ENCODE data around the gene THADA. TPM values are rescaled to one million over a fixed set of nuclear protein-coding genes. Genes with fewer than 3 reads are reported as not detected.

The THADA gene
- total RNA-seq, 2 experiments from 2014 or later, result 31.2 to 32.3 TPM

DNA sequence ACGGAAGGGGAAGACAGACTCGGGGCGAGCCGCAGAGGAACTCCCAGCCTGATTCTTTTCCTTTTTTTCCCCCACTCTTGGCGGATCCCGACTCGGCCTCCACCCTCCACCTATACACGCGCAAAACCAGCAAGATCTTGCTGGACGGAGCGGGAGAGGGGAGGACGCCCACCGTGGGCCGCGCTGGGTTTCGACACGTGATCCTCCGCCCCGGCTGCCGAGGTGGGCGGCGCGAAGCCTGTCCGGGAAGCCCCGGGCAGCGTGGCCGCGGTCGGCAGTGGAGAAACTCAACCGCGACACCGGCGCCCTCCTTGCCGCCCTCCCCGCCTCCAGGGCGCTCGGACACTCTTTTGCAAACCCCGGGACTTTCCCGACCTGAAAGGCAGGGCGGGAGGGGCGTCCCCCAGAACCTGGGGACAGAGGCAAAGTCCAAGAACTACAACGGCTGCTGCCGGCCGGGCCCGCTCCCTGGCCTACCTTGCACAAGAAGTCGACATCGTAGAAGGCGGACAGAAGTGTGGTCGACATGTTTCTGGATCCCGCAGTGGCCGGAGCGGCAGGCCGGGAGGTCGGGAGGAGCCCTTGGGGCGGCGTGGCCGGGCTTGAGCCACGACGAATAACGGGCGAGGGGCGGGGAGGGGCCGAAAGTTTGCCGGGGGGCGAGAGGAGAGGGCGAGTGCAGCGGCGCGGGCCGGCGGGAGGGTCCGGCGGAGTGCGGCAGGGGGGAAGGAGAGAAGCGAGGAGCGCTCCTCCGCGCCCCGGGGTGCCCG lies 369.9 kb downstream of the THADA start:
- Histone ChIP-seq H3K79me2 (ENCODE audit: insufficient read depth, low read depth, low read length) (peaks cover 50% of the 10 kb centered on the region), H3K36me3 (ENCODE audit: insufficient read depth, low read length) (peaks cover 50% of the 10 kb centered on the region)

DNA sequence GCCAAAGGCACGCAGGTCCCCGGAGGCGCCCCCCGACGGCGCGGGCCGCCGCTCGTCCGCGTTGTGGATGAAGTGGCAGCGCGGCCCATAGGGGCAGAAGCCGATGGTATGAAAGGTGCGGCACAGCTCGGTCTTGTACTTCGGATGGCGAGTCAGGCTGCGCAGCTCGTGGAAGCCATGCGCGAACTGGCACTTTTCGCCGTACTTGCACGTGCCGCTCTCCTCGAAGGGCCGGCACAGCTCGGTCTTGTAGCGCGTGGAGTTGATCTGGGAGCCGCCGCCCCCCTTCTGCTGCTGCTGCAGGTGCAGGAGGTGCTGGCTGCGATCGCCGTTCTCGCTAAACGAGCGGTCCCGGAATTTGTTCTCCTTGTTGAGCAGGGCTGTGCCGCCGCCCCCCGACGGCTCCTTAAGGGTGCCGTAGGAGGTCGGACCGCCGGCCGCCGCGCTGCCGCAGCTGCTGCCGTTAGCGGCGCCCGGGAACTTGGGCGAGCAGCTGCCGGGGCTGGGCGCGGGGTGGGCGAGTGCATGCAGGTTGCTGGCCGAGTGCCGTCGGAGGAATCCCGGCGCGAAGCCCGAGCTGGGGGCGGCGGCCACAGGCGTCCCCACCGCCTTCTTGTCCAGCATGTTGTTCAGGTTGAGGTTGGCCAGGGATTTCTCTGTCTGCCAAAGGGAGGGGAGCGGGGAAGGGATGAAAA lies 370.6 kb downstream of the THADA start:
- Histone ChIP-seq H3K4me3 (ENCODE audit: low read depth, low read length, poor library complexity, severe bottlenecking) (peak overlapping the region; percentile 89), H3K4me2 (ENCODE audit: low read length) (peak overlapping the region; percentile 88), H3K9me2 (ENCODE audit: insufficient read depth, low read length) (no peaks in the 10 kb centered on the region), H3K9me3 (ENCODE audit: low read length) (no peaks in the 10 kb centered on the region), H2AFZ (ENCODE audit: low read length) (no peak overlapping the region), H3K27ac (ENCODE audit: low read depth, low read length, poor library complexity, severe bottlenecking) (peak overlapping the region; percentile 80), H3K79me2 (ENCODE audit: insufficient read depth, low read depth, low read length) (peaks cover 50% of the 10 kb centered on the region), H3K36me3 (ENCODE audit: insufficient read depth, low read length) (peaks cover 49% of the 10 kb centered on the region), H4K20me1 (ENCODE audit: insufficient read depth, low read length) (peaks cover 14% of the 10 kb centered on the region), H3K4me1 (ENCODE audit: insufficient read depth, low read length, poor library complexity, severe bottlenecking) (peaks cover 71% of the 10 kb centered on the region)
- POLR2A ChIA-PET, result interaction anchor here (0.9 to 1.7 kb wide), 4 partner anchors 13 to 259 kb away, joined by 3 to 4 read pairs (median 4); no protein-coding TSS in a partner anchor
- BruUV-seq (replicated peaks), result TSS peak; percentile 37
- peak; percentile 82 for DNase-seq (ENCODE audit: low spot score)
- no peak for TF ChIP-seq EZH2phosphoT487 (IDR thresholded peaks at IDR 0.05; ENCODE audit: borderline replicate concordance, low read depth, low read length)
- TF ChIP-seq, protein P1, sequence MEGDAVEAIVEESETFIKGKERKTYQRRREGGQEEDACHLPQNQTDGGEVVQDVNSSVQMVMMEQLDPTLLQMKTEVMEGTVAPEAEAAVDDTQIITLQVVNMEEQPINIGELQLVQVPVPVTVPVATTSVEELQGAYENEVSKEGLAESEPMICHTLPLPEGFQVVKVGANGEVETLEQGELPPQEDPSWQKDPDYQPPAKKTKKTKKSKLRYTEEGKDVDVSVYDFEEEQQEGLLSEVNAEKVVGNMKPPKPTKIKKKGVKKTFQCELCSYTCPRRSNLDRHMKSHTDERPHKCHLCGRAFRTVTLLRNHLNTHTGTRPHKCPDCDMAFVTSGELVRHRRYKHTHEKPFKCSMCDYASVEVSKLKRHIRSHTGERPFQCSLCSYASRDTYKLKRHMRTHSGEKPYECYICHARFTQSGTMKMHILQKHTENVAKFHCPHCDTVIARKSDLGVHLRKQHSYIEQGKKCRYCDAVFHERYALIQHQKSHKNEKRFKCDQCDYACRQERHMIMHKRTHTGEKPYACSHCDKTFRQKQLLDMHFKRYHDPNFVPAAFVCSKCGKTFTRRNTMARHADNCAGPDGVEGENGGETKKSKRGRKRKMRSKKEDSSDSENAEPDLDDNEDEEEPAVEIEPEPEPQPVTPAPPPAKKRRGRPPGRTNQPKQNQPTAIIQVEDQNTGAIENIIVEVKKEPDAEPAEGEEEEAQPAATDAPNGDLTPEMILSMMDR (conservative IDR thresholded peaks at IDR 0.05; ENCODE audit: low read length), result 0 out of 2 replicates have a peak, but pooled peaks have one; percentile 19
- intact Hi-C loops (cut with micrococcal nuclease; ENCODE audit: unreplicated experiment), result loop anchor here (5.0 kb wide), 1 partner anchor 398 kb away; no protein-coding TSS in a partner anchor
- CTCF ChIA-PET (ENCODE audit: unreplicated experiment), result interaction anchor here (1.8 to 2.7 kb wide), 2 partner anchors 50 to 93 kb away, joined by 4 to 9 read pairs; no protein-coding TSS in a partner anchor

More for the DNA sequence above, 369.9 kb downstream of the THADA start:
- TF ChIP-seq, protein P1 (conservative IDR thresholded peaks at IDR 0.05; ENCODE audit: low read length), result no peak
- no peak for TF ChIP-seq EZH2phosphoT487 (IDR thresholded peaks at IDR 0.05; ENCODE audit: borderline replicate concordance, low read depth, low read length)
- ChIA-PET CTCF (ENCODE audit: unreplicated experiment) (interaction anchor here (0.6 to 5.5 kb wide), 2 partner anchors 58 to 98 kb away, joined by 5 to 30 read pairs; no protein-coding TSS in a partner anchor), POLR2A (interaction anchor here (0.5 to 3.6 kb wide), 13 partner anchors 8 to 507 kb away, joined by 3 to 50 read pairs (median 4); no protein-coding TSS in a partner anchor)
- no TSS peak for BruUV-seq (replicated peaks)
- intact Hi-C loops (cut with micrococcal nuclease; ENCODE audit: unreplicated experiment), result loop anchor here (1.0 to 5.0 kb wide), 3 partner anchors 8 to 399 kb away; no protein-coding TSS in a partner anchor
- Histone ChIP-seq H3K4me2 (ENCODE audit: low read length) (peak overlapping the region; percentile 88), H2AFZ (ENCODE audit: low read length) (no peak overlapping the region), H3K9me2 (ENCODE audit: insufficient read depth, low read length) (no peaks in the 10 kb centered on the region), H3K4me3 (ENCODE audit: low read depth, low read length, poor library complexity, severe bottlenecking) (peak overlapping the region; percentile 89), H4K20me1 (ENCODE audit: insufficient read depth, low read length) (peaks cover 14% of the 10 kb centered on the region), H3K9me3 (ENCODE audit: low read length) (no peaks in the 10 kb centered on the region), H3K4me1 (ENCODE audit: insufficient read depth, low read length, poor library complexity, severe bottlenecking) (peaks cover 71% of the 10 kb centered on the region), H3K27ac (ENCODE audit: low read depth, low read length, poor library complexity, severe bottlenecking) (peak overlapping the region; percentile 80)
- peak; percentile 68 for DNase-seq (ENCODE audit: low spot score)

Data from OCI-LY7 (cell line).